ENCODE measurements around the gene MDN1. TPM values are rescaled to one million over a fixed set of nuclear protein-coding genes. Genes with fewer than 3 reads are reported as not detected.

The MDN1 gene
- total RNA-seq, 2 experiments from 2014 or later, result 48.6 to 62.3 TPM

GRCh38 chr6:89843070-89843469 is 23.5 kb upstream of the MDN1 start:
- Histone ChIP-seq H4K20me1 (ENCODE audit: insufficient read depth, low read length) (no peaks in the 10 kb centered on the region), H3K36me3 (ENCODE audit: insufficient read depth, low read length) (peaks cover 67% of the 10 kb centered on the region), H3K4me3 (ENCODE audit: low read depth, low read length, poor library complexity, severe bottlenecking) (no peak overlapping the region), H3K9me3 (ENCODE audit: low read length) (no peaks in the 10 kb centered on the region), H3K4me2 (ENCODE audit: low read length) (no peak overlapping the region), H2AFZ (ENCODE audit: low read length) (no peak overlapping the region), H3K79me2 (ENCODE audit: insufficient read depth, low read depth, low read length) (peaks cover 82% of the 10 kb centered on the region), H3K4me1 (ENCODE audit: insufficient read depth, low read length, poor library complexity, severe bottlenecking) (no peaks in the 10 kb centered on the region), H3K27ac (ENCODE audit: low read depth, low read length, poor library complexity, severe bottlenecking) (no peak overlapping the region), H3K9me2 (ENCODE audit: insufficient read depth, low read length) (no peaks in the 10 kb centered on the region)
- CTCF ChIA-PET (ENCODE audit: unreplicated experiment), result interaction anchor here (0.7 kb wide), 1 partner anchor 14 kb away, joined by 5 read pairs; no protein-coding TSS in a partner anchor
- DNase-seq (ENCODE audit: low spot score), result no peak
- intact Hi-C loops (cut with micrococcal nuclease; ENCODE audit: unreplicated experiment), result no loop called here
- POLR2A ChIA-PET, result interaction anchor here (0.5 to 1.3 kb wide), 4 partner anchors 21 to 831 kb away, joined by 3 to 4 read pairs (median 3); no protein-coding TSS in a partner anchor
- TF ChIP-seq EZH2phosphoT487 (IDR thresholded peaks at IDR 0.05; ENCODE audit: borderline replicate concordance, low read depth, low read length) (no peak), CTCF (conservative IDR thresholded peaks at IDR 0.05; ENCODE audit: low read length) (no peak)
- no TSS peak for BruUV-seq (replicated peaks)

- H3K27ac ChIP-seq (ENCODE audit: low read depth, low read length, poor library complexity, severe bottlenecking), result no peak overlapping the region
- H3K4me1 ChIP-seq (ENCODE audit: insufficient read depth, low read length, poor library complexity, severe bottlenecking), result no peaks in the 10 kb centered on the region
- no peaks in the 10 kb centered on the region for H3K9me3 ChIP-seq (ENCODE audit: low read length)
- TF ChIP-seq EZH2phosphoT487 (IDR thresholded peaks at IDR 0.05; ENCODE audit: borderline replicate concordance, low read depth, low read length), result no peak
- TF ChIP-seq CTCF (conservative IDR thresholded peaks at IDR 0.05; ENCODE audit: low read length), result no peak
- CTCF ChIA-PET (ENCODE audit: unreplicated experiment), result no interaction called here
- no peak overlapping the region for H3K4me2 ChIP-seq (ENCODE audit: low read length)
- intact Hi-C loops (cut with micrococcal nuclease; ENCODE audit: unreplicated experiment), result no loop called here
- BruUV-seq (replicated peaks), result TSS peak; percentile 9
- H3K36me3 ChIP-seq (ENCODE audit: insufficient read depth, low read length), result peaks cover 67% of the 10 kb centered on the region
- peaks cover 87% of the 10 kb centered on the region for H3K79me2 ChIP-seq (ENCODE audit: insufficient read depth, low read depth, low read length)
- POLR2A ChIA-PET, result interaction anchor here (0.7 to 0.9 kb wide), 4 partner anchors 11 to 710 kb away, joined by 3 to 11 read pairs (median 3); no protein-coding TSS in a partner anchor
- no peaks in the 10 kb centered on the region for H4K20me1 ChIP-seq (ENCODE audit: insufficient read depth, low read length)
- no peak for DNase-seq (ENCODE audit: low spot score)
- H3K9me2 ChIP-seq (ENCODE audit: insufficient read depth, low read length), result no peaks in the 10 kb centered on the region
- H2AFZ ChIP-seq (ENCODE audit: low read length), result no peak overlapping the region
- H3K4me3 ChIP-seq (ENCODE audit: low read depth, low read length, poor library complexity, severe bottlenecking), result no peak overlapping the region
These were observed 22.6 kb upstream of the MDN1 start for GRCh38 chr6:89842228-89842627.

- Histone ChIP-seq H3K4me3 (ENCODE audit: low read depth, low read length, poor library complexity, severe bottlenecking) (no peak overlapping the region), H3K79me2 (ENCODE audit: insufficient read depth, low read depth, low read length) (peaks cover 87% of the 10 kb centered on the region), H4K20me1 (ENCODE audit: insufficient read depth, low read length) (no peaks in the 10 kb centered on the region), H3K4me1 (ENCODE audit: insufficient read depth, low read length, poor library complexity, severe bottlenecking) (peaks cover 9% of the 10 kb centered on the region), H3K27ac (ENCODE audit: low read depth, low read length, poor library complexity, severe bottlenecking) (no peak overlapping the region), H3K9me3 (ENCODE audit: low read length) (no peaks in the 10 kb centered on the region), H3K9me2 (ENCODE audit: insufficient read depth, low read length) (no peaks in the 10 kb centered on the region), H3K36me3 (ENCODE audit: insufficient read depth, low read length) (peaks cover 65% of the 10 kb centered on the region), H3K4me2 (ENCODE audit: low read length) (no peak overlapping the region), H2AFZ (ENCODE audit: low read length) (no peak overlapping the region)
- intact Hi-C loops (cut with micrococcal nuclease; ENCODE audit: unreplicated experiment), result no loop called here
- POLR2A ChIA-PET, result interaction anchor here (0.6 to 2.1 kb wide), 4 partner anchors 8 to 569 kb away, joined by 3 to 15 read pairs (median 4); partner anchors contain the start of gene CASP8AP2
- TF ChIP-seq EZH2phosphoT487 (IDR thresholded peaks at IDR 0.05; ENCODE audit: borderline replicate concordance, low read depth, low read length) (no peak), CTCF (conservative IDR thresholded peaks at IDR 0.05; ENCODE audit: low read length) (no peak)
- CTCF ChIA-PET (ENCODE audit: unreplicated experiment), result no interaction called here
- no TSS peak for BruUV-seq (replicated peaks)
- no peak for DNase-seq (ENCODE audit: low spot score)
These were observed 20.9 kb upstream of the MDN1 start for GRCh38 chr6:89840538-89840937.

Measured in OCI-LY7 (cell line).